ENCODE results near the gene GPC6.

GRCh38 chr13:93411186-93411680 is 184.6 kb downstream of the GPC6 start:
- no peak for TF ChIP-seq POLR2AphosphoS5 (IDR thresholded peaks at IDR 0.05; ENCODE audit: low read depth, low read length)
- no peak for TF ChIP-seq TAF1 (IDR thresholded peaks at IDR 0.05; ENCODE audit: borderline replicate concordance, low read depth, low read length)
